ENCODE data around the gene SEMA3E.
"Not testable (repeated sequence)": the region's sequence is repeated elsewhere in the genome, so short reads cannot be mapped to it uniquely, and the experiment has no call there.

SEMA3E gene

DNA sequence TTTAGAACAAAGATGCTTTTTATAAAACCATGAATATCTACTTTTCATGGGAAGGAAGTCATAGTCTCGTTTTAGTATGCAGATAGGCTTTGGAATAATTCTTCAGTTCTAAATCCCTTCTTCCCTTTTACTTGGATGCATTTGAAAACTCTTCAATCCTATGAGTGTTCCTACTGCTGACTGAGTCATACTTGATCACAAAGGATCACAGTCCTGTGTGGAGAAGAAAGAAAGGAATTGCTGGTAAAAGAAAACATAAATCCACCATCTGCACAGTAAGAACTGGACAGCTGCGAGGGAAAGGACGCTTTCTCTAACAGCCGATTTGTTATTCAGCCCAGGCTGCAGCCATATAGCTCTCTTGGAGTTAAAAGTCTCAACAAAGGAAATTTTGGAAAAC lies 209.9 kb downstream of the SEMA3E start:
- 0 out of 2 replicates have a peak overlapping the region, but pooled peaks have one; percentile 27 for H2AFZ ChIP-seq (ENCODE audit: low read length)
- H3K27me3 ChIP-seq (ENCODE audit: insufficient read depth, low read length, poor library complexity, severe bottlenecking), result no peaks in the 10 kb centered on the region
- TF ChIP-seq, protein P1, sequence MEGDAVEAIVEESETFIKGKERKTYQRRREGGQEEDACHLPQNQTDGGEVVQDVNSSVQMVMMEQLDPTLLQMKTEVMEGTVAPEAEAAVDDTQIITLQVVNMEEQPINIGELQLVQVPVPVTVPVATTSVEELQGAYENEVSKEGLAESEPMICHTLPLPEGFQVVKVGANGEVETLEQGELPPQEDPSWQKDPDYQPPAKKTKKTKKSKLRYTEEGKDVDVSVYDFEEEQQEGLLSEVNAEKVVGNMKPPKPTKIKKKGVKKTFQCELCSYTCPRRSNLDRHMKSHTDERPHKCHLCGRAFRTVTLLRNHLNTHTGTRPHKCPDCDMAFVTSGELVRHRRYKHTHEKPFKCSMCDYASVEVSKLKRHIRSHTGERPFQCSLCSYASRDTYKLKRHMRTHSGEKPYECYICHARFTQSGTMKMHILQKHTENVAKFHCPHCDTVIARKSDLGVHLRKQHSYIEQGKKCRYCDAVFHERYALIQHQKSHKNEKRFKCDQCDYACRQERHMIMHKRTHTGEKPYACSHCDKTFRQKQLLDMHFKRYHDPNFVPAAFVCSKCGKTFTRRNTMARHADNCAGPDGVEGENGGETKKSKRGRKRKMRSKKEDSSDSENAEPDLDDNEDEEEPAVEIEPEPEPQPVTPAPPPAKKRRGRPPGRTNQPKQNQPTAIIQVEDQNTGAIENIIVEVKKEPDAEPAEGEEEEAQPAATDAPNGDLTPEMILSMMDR (conservative IDR thresholded peaks at IDR 0.05; ENCODE audit: low read length), result no peak
- TF ChIP-seq EZH2phosphoT487 (IDR thresholded peaks at IDR 0.05; ENCODE audit: borderline replicate concordance), result no peak
- H4K20me1 ChIP-seq (ENCODE audit: insufficient read depth, low read length, poor library complexity, severe bottlenecking), result no peaks in the 10 kb centered on the region
- no peaks in the 10 kb centered on the region for H3K79me2 ChIP-seq (ENCODE audit: insufficient read depth, low read length)
- H3K4me1 ChIP-seq (ENCODE audit: insufficient read depth, low read length, poor library complexity, severe bottlenecking), result no peaks in the 10 kb centered on the region
- no peaks in the 10 kb centered on the region for H3K9me3 ChIP-seq (ENCODE audit: insufficient read depth, low read depth, low read length)
- H3F3A ChIP-seq (ENCODE audit: low read depth), result no peaks in the 10 kb centered on the region
- no peak overlapping the region for H3K4me3 ChIP-seq (ENCODE audit: low read length, poor library complexity, severe bottlenecking)
- H3K9me2 ChIP-seq (replicated peaks; ENCODE audit: low read depth, low read length), result no peaks in the 10 kb centered on the region
- H3K36me3 ChIP-seq (ENCODE audit: insufficient read depth, low read length), result no peaks in the 10 kb centered on the region
- no peak overlapping the region for H3K9ac ChIP-seq (ENCODE audit: low read depth, low read length, poor library complexity, severe bottlenecking)
- no peak overlapping the region for H3K4me2 ChIP-seq (ENCODE audit: low read depth, low read length, poor library complexity, severe bottlenecking)

DNA sequence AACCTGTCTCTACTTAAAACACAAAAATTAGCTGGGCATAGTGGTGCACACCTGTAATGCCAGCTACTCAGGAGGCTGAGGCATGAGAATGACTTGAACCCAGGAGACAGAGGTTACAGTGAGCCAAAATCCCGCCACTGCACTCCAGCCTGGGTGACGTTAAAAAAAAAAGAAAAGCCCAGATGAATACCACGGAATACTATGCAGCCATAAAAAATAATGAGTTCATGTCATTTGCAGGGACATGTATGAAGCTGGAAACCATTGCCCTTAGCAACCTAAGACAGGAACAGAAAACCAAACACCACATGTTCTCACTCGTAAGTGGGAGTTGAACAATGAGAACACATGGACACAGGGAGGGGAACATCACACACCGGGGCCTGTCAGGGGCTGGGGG lies 218.7 kb downstream of the SEMA3E start:
- H2AFZ ChIP-seq (ENCODE audit: low read length); H3K36me3 ChIP-seq (ENCODE audit: insufficient read depth, low read length); H3K4me2 ChIP-seq (ENCODE audit: low read depth, low read length, poor library complexity, severe bottlenecking); H3K9ac ChIP-seq (ENCODE audit: low read depth, low read length, poor library complexity, severe bottlenecking); H4K20me1 ChIP-seq (ENCODE audit: insufficient read depth, low read length, poor library complexity, severe bottlenecking); H3K4me3 ChIP-seq (ENCODE audit: low read length, poor library complexity, severe bottlenecking); H3K4me1 ChIP-seq (ENCODE audit: insufficient read depth, low read length, poor library complexity, severe bottlenecking); H3K9me2 ChIP-seq (replicated peaks; ENCODE audit: low read depth, low read length); H3F3A ChIP-seq (ENCODE audit: low read depth); H3K27me3 ChIP-seq (ENCODE audit: insufficient read depth, low read length, poor library complexity, severe bottlenecking); H3K9me3 ChIP-seq (ENCODE audit: insufficient read depth, low read depth, low read length); H3K79me2 ChIP-seq (ENCODE audit: insufficient read depth, low read length): not testable (repeated sequence)

DNA sequence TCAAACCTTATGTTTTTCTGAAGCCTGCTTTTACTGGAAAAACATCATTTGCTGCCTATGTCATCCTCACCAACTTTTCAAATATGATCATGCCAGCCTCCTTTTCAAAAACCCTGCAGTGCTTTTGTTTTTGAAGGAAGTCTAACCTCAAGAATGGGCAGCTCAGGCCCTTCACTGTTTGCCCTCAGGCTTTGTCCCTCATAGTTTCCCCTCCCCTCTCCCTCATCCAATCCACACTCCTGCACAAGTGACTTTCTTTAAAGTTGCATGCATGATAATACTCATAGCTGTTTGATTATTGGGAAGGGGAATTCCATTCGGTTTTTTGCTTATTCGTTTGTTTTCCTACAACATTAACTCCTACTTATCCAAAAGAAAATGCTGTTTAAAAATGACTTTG lies 219.4 kb downstream of the SEMA3E start:
- no peaks in the 10 kb centered on the region for H3K4me1 ChIP-seq (ENCODE audit: insufficient read depth, low read length, poor library complexity, severe bottlenecking)
- no peak overlapping the region for H3K9ac ChIP-seq (ENCODE audit: low read depth, low read length, poor library complexity, severe bottlenecking)
- no peak overlapping the region for H2AFZ ChIP-seq (ENCODE audit: low read length)
- H3K27me3 ChIP-seq (ENCODE audit: insufficient read depth, low read length, poor library complexity, severe bottlenecking), result no peaks in the 10 kb centered on the region
- TF ChIP-seq, protein P1 (conservative IDR thresholded peaks at IDR 0.05; ENCODE audit: low read length), result no peak
- TF ChIP-seq EZH2phosphoT487 (IDR thresholded peaks at IDR 0.05; ENCODE audit: borderline replicate concordance), result no peak
- H3K4me3 ChIP-seq (ENCODE audit: low read length, poor library complexity, severe bottlenecking), result no peak overlapping the region
- H3F3A ChIP-seq (ENCODE audit: low read depth), result no peaks in the 10 kb centered on the region
- H3K4me2 ChIP-seq (ENCODE audit: low read depth, low read length, poor library complexity, severe bottlenecking), result no peak overlapping the region
- H4K20me1 ChIP-seq (ENCODE audit: insufficient read depth, low read length, poor library complexity, severe bottlenecking), result no peaks in the 10 kb centered on the region
- H3K79me2 ChIP-seq (ENCODE audit: insufficient read depth, low read length), result no peaks in the 10 kb centered on the region
- H3K36me3 ChIP-seq (ENCODE audit: insufficient read depth, low read length), result no peaks in the 10 kb centered on the region
- H3K9me2 ChIP-seq (replicated peaks; ENCODE audit: low read depth, low read length), result no peaks in the 10 kb centered on the region
- H3K9me3 ChIP-seq (ENCODE audit: insufficient read depth, low read depth, low read length), result no peaks in the 10 kb centered on the region

DNA sequence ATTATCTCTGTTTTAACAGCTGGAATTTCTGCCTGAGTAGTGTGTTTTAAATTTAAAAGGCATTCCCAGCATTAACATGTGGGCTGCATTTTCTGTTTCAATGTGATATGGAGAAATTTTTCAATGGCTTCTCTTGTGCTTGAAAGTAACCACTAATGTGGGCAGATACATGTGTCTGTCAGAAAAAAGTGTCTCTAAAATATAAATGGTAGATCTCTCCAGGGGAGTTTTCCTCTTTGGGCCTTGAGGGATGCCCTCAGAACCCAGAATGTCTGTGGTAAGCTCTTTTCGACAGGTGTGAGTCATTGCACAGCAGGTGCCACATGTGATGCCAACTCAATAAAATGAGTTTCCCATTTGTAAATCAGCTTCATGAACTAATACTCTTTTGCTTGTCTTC lies 221.1 kb downstream of the SEMA3E start:
- H3K4me1 ChIP-seq (ENCODE audit: insufficient read depth, low read length, poor library complexity, severe bottlenecking), result no peaks in the 10 kb centered on the region

More for the DNA sequence above, 221.1 kb downstream of the SEMA3E start:
- Histone ChIP-seq H3K9ac (ENCODE audit: low read depth, low read length, poor library complexity, severe bottlenecking) (no peak overlapping the region), H3K4me2 (ENCODE audit: low read depth, low read length, poor library complexity, severe bottlenecking) (no peak overlapping the region), H3K9me2 (replicated peaks; ENCODE audit: low read depth, low read length) (no peaks in the 10 kb centered on the region), H2AFZ (ENCODE audit: low read length) (no peak overlapping the region), H4K20me1 (ENCODE audit: insufficient read depth, low read length, poor library complexity, severe bottlenecking) (no peaks in the 10 kb centered on the region), H3K36me3 (ENCODE audit: insufficient read depth, low read length) (no peaks in the 10 kb centered on the region), H3F3A (ENCODE audit: low read depth) (no peaks in the 10 kb centered on the region), H3K79me2 (ENCODE audit: insufficient read depth, low read length) (no peaks in the 10 kb centered on the region), H3K27me3 (ENCODE audit: insufficient read depth, low read length, poor library complexity, severe bottlenecking) (no peaks in the 10 kb centered on the region), H3K9me3 (ENCODE audit: insufficient read depth, low read depth, low read length) (no peaks in the 10 kb centered on the region), H3K4me3 (ENCODE audit: low read length, poor library complexity, severe bottlenecking) (no peak overlapping the region)
- TF ChIP-seq, protein P1 (conservative IDR thresholded peaks at IDR 0.05; ENCODE audit: low read length), result no peak
- TF ChIP-seq EZH2phosphoT487 (IDR thresholded peaks at IDR 0.05; ENCODE audit: borderline replicate concordance), result no peak
